ENCODE data around the gene EFCAB7. TPM values are rescaled to one million over a fixed set of nuclear protein-coding genes. Genes with fewer than 3 reads are reported as not detected.

EFCAB7 gene
- 9.7 TPM for polyA plus RNA-seq (ENCODE audit: insufficient read length)

- DNase-seq, result peak; percentile 91
Measured at GRCh38 chr1:63522891-63523728, at the start of gene EFCAB7, which contains the start of gene ITGB3BP. Gene EFCAB7 (plus strand): TSS chr1:63523525. CDS start chr1:63525573, 2,048 bp downstream. Gene ITGB3BP (minus strand): TSS chr1:63523225. CDS start chr1:63523133, 92 bp downstream.

- DNase-seq, result no peak
Measured at GRCh38 chr1:63475761-63476160, 47.6 kb upstream of the EFCAB7 start.

- DNase-seq, result no peak
Measured at GRCh38 chr1:63480057-63480456, 43.3 kb upstream of the EFCAB7 start.

GRCh38 chr1:63486629-63487028 is 36.7 kb upstream of the EFCAB7 start:
- DNase-seq, result no peak

- peak; percentile 9 for DNase-seq
Measured at GRCh38 chr1:63487336-63488065, 35.8 kb upstream of the EFCAB7 start.

- DNase-seq, result no peak
Measured at GRCh38 chr1:63497577-63497976, 25.7 kb upstream of the EFCAB7 start.

GRCh38 chr1:63498106-63498505 is 25.2 kb upstream of the EFCAB7 start:
- DNase-seq, result no peak

GRCh38 chr1:63501256-63501655 is 22.1 kb upstream of the EFCAB7 start:
- no peak for DNase-seq

GRCh38 chr1:63506782-63507181 is 16.5 kb upstream of the EFCAB7 start:
- no peak for DNase-seq

GRCh38 chr1:63509718-63510117 is 13.6 kb upstream of the EFCAB7 start:
- DNase-seq, result no peak

GRCh38 chr1:63512584-63512983 is 10.7 kb upstream of the EFCAB7 start:
- DNase-seq, result no peak

GRCh38 chr1:63516629-63517028 is 6.7 kb upstream of the EFCAB7 start:
- no peak for DNase-seq

GRCh38 chr1:63523738-63524137 is 413 bp downstream of the EFCAB7 start:
- no peak for DNase-seq

- no peak for DNase-seq
Measured at GRCh38 chr1:63524201-63524600, 876 bp downstream of the EFCAB7 start.

- no peak for DNase-seq
Measured at GRCh38 chr1:63532727-63533126, 9.4 kb downstream of the EFCAB7 start.

- DNase-seq, result no peak
Measured at GRCh38 chr1:63533931-63534330, 10.6 kb downstream of the EFCAB7 start.

GRCh38 chr1:63534406-63534805 is 11.1 kb downstream of the EFCAB7 start:
- DNase-seq, result no peak

- DNase-seq, result no peak
Measured at GRCh38 chr1:63537006-63537405, 13.7 kb downstream of the EFCAB7 start.

- no peak for DNase-seq
Measured at GRCh38 chr1:63537940-63538339, 14.6 kb downstream of the EFCAB7 start.

GRCh38 chr1:63545780-63546179 is 22.5 kb downstream of the EFCAB7 start:
- no peak for DNase-seq

GRCh38 chr1:63547621-63548294 is 24.4 kb downstream of the EFCAB7 start:
- no peak for DNase-seq

- no peak for DNase-seq
Measured at GRCh38 chr1:63548303-63548702, 25.0 kb downstream of the EFCAB7 start.

GRCh38 chr1:63548877-63549276 is 25.6 kb downstream of the EFCAB7 start:
- no peak for DNase-seq

Data from hindlimb muscle (tissue), 1 donor.